GM23248 (cell line): ENCODE measurements around the gene DAO.

Experiments used
- EZH2 ChIP-seq: fragments of 200-600 bp; sonication (generic); IDR thresholded peaks from 2 replicates; pipeline ENCODE4 v1.6.1; 2018; ENCODE audit warnings: antibody characterized with exemption, mild to moderate bottlenecking; ENCODE audit not compliant: insufficient read depth, poor library complexity, severe bottlenecking
- EZH2phosphoT487 ChIP-seq: fragments of 200-600 bp; sonication (generic); IDR thresholded peaks from 2 replicates; pipeline ENCODE4 v1.6.1; 2018; ENCODE audit warnings: antibody characterized with exemption, moderate library complexity, mild to moderate bottlenecking, low read depth; ENCODE audit not compliant: insufficient read depth

DNA sequence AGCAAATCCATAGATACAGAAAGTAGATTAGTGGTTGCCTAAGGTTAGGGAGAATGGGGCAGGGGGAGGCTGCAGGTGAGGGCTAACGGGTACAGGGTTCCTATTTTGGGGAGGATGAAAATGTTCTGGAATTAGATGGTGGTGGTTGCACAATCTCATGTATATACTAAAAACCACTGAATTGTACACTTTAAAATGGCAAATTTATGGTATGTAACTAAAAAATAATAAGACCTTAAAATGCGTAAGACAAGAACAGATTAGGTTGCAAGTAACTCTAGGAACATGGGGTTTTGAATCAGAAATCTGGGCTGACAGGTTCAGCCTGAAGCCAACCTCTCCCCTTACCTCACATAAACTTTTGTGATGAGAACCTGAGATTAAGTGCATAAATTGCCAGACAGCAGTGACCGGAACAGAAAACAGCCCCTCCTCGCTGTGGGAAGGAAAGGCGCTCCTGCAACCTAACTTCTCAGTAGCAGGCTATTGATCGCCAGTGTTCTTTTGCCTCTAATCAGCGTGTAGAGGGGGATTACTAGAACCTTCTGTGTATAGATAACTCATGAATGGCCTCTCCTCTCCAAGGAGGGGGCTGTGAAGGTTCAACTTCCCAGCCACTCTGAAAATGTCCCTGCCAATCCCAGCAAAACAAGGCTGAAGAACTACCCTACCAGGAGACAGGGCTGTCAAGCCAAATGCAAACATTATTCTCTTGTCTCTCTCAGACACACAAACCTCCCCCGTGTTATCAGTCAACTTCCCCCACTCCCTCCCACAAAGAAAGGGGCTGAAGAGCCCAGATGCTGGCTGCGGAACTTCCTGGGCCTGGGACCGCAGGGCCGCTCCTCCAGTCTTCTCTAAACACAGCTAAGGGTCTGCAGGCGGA lies 24.4 kb upstream of the DAO start:
- TF ChIP-seq EZH2phosphoT487 (no peak), EZH2 (no peak)
